ENCODE measurements around the gene C9orf152.

DNA sequence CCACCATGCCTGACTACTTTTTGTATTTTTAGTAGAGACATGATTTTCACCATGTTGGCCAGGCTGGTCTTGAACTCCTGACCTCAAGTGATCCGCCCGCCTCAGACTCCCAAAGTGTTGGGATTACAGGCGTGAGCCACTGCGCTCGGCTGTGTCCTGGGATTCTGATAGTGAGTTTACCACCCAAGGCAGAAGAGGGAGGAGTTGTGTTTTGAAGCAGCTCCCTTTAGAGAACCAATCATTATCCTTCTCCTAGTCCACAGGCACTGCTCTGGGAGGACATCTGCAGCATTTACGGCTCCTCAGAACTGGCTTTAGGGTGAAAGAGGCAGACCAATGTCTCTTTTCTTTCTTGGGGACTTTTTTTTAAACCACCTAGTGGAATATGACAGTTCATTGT, 5.7 kb downstream of the C9orf152 start:
- TF ChIP-seq CTCF (IDR thresholded peaks at IDR 0.05) (no peak), POLR2A (IDR thresholded peaks at IDR 0.05) (no peak), POLR2AphosphoS5 (IDR thresholded peaks at IDR 0.05) (no peak), EP300 (IDR thresholded peaks at IDR 0.05) (no peak)
